Chondrocyte (in vitro differentiated cells): Measurements from ENCODE around the gene LOXL4. TPM values are rescaled to one million over a fixed set of nuclear protein-coding genes. Genes with fewer than 3 reads are reported as not detected.

ENCODE experiments used
- DNase-seq: peaks from one replicate; pipeline ENCODE4 v3.0.0; 2021; ENCODE audit warnings: mixed read lengths, low spot score
- H3K27ac Mint-ChIP-seq: one replicate; pipeline ENCODE4 v1.8.0; 2021; ENCODE audit warnings: mild to moderate bottlenecking, moderate library complexity, mixed read lengths; ENCODE audit not compliant: unreplicated experiment
- H3K27me3 Mint-ChIP-seq: 2 replicates; pipeline ENCODE4 v1.8.0; 2021; ENCODE audit warnings: low read depth, mixed read lengths
- H3K36me3 Mint-ChIP-seq: 2 replicates; pipeline ENCODE4 v1.8.0; 2021; ENCODE audit warnings: low read depth, mixed read lengths
- H3K4me1 Mint-ChIP-seq: 2 replicates; pipeline ENCODE4 v1.8.0; 2021; ENCODE audit warnings: low read depth, mild to moderate bottlenecking, mixed read lengths
- H3K4me3 Mint-ChIP-seq: one replicate; pipeline ENCODE4 v1.8.0; 2021; ENCODE audit warnings: mild to moderate bottlenecking, moderate library complexity, mixed read lengths; ENCODE audit not compliant: unreplicated experiment
- H3K9me3 Mint-ChIP-seq: 2 replicates; pipeline ENCODE4 v1.8.0; 2021; ENCODE audit warnings: low read depth, mixed read lengths
- CTCF ChIP-seq: fragments of 200-600 bp; sonication (generic); IDR thresholded peaks from 2 replicates; pipeline ENCODE4 v1.5.0; 2021; ENCODE audit warnings: antibody characterized with exemption, mild to moderate bottlenecking, moderate library complexity
- total RNA-seq: library from RNA; stranded (reverse); gene quantifications from 3 replicates; pipeline ENCODE4 v1.2.1, GENCODE V29; 2021

LOXL4 gene
- total RNA-seq, 1 donor from 2014 or later = 1.7 TPM

- peaks cover 5% of the 10 kb centered on the region for H3K9me3 Mint-ChIP-seq
- no peaks in the 10 kb centered on the region for H3K4me1 Mint-ChIP-seq
- H3K4me3 Mint-ChIP-seq = no peak overlapping the region
- H3K27me3 Mint-ChIP-seq = peaks cover 20% of the 10 kb centered on the region
- no peaks in the 10 kb centered on the region for H3K36me3 Mint-ChIP-seq
- TF ChIP-seq CTCF = no peak
- H3K27ac Mint-ChIP-seq = no peak overlapping the region
- no peak for DNase-seq
These were observed 18.4 kb upstream of the LOXL4 start for GRCh38 chr10:98286419-98286818.

DNA sequence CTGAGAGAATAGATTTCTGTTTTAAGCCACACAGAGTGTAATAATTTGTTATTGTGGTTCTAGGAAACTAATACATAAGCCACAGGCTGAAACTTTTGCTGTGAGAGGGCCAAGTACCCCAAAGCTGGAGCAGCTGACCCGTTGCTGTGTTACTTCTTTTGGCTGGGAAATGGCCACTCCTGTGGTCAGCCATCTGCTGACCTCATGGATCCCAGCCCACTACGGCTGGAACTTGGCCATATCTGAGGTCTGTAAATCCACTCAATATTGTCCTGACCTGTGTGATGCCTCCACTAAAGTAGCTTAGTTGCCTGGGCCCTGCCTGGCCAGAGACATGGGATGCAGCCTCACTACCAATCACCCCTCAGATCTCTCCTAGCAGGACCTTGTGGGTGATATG, 17.4 kb upstream of the LOXL4 start:
- Mint-ChIP-seq H3K27me3 (peaks cover 22% of the 10 kb centered on the region), H3K27ac (no peak overlapping the region), H3K4me3 (no peak overlapping the region), H3K36me3 (no peaks in the 10 kb centered on the region), H3K4me1 (no peaks in the 10 kb centered on the region), H3K9me3 (peaks cover 13% of the 10 kb centered on the region)
- no peak for TF ChIP-seq CTCF
- no peak for DNase-seq

- no peak overlapping the region for H3K4me3 Mint-ChIP-seq
- H3K27ac Mint-ChIP-seq = no peak overlapping the region
- peaks cover 35% of the 10 kb centered on the region for H3K27me3 Mint-ChIP-seq
- peaks cover 7% of the 10 kb centered on the region for H3K4me1 Mint-ChIP-seq
- TF ChIP-seq CTCF = no peak
- DNase-seq = no peak
- no peaks in the 10 kb centered on the region for H3K36me3 Mint-ChIP-seq
- H3K9me3 Mint-ChIP-seq = peaks cover 13% of the 10 kb centered on the region
These were observed 8.3 kb upstream of the LOXL4 start for GRCh38 chr10:98276311-98276710.

DNA sequence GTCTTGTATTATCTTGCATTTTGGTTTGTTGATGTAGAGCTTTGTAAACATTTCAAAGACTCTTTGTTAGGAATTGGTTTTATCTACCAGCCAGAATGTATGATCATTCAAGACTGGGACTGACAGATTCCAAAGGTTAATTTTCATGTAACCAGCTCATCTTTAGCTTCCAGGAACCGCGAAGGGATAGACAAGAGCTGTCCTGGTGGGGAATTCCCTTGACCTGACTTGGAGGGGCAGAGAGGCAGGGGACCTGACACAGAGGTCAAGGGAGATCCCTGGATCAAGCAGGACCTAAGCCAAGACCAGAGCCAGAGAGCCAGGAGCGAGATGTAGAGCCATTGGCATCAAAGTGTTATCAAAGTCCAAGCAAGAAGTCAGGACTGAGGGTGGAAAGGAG, 6.6 kb upstream of the LOXL4 start:
- Mint-ChIP-seq H3K4me3 (no peak overlapping the region), H3K27me3 (peaks cover 21% of the 10 kb centered on the region), H3K4me1 (peaks cover 17% of the 10 kb centered on the region), H3K27ac (no peak overlapping the region), H3K9me3 (peaks cover 3% of the 10 kb centered on the region), H3K36me3 (no peaks in the 10 kb centered on the region)
- no peak for DNase-seq
- TF ChIP-seq CTCF = no peak

DNA sequence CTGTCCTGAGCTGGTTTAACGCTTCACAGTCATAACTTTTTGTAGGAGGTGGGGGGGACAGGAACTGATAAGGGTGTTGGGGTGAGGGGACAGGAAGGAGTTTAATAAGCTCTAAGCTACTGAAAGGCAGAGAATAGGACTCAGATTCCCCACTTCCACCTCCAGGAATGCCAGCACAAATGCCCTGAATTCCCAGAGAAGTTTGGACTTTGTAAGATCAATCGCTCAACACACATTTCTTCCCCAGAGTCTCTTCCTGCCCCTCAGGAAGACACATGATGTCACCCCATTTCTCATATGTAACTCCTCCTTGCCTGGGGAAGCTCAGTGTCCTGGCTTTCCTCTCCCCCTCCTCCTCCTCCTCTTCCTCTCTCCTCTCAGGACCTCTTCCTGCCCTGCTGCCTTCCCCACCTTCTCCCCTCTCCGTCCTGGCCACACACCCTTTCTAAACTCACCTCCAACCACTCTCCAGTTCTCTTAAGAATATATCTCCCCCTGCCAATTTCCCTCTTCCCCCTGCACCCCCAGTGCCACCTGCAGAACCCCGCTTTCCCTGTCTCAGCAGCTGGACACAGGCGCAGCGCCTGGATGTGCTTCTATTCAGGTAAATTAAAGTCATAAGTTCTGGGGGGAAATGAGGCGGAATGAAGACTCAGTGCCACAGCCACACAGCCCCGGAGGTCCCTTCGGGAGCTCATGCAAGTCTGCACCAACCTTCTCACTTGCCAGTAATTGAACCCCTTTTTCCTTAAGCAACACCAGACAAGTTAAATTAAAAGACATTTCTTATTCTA, 5.3 kb upstream of the LOXL4 start:
- no peak overlapping the region for H3K4me3 Mint-ChIP-seq
- H3K9me3 Mint-ChIP-seq = no peaks in the 10 kb centered on the region
- H3K27ac Mint-ChIP-seq = no peak overlapping the region
- no peak for DNase-seq
- peaks cover 15% of the 10 kb centered on the region for H3K27me3 Mint-ChIP-seq
- H3K36me3 Mint-ChIP-seq = no peaks in the 10 kb centered on the region
- peaks cover 30% of the 10 kb centered on the region for H3K4me1 Mint-ChIP-seq
- no peak for TF ChIP-seq CTCF
